ENCODE measurements around the gene DCAF8L2.

- TF ChIP-seq, protein P1, sequence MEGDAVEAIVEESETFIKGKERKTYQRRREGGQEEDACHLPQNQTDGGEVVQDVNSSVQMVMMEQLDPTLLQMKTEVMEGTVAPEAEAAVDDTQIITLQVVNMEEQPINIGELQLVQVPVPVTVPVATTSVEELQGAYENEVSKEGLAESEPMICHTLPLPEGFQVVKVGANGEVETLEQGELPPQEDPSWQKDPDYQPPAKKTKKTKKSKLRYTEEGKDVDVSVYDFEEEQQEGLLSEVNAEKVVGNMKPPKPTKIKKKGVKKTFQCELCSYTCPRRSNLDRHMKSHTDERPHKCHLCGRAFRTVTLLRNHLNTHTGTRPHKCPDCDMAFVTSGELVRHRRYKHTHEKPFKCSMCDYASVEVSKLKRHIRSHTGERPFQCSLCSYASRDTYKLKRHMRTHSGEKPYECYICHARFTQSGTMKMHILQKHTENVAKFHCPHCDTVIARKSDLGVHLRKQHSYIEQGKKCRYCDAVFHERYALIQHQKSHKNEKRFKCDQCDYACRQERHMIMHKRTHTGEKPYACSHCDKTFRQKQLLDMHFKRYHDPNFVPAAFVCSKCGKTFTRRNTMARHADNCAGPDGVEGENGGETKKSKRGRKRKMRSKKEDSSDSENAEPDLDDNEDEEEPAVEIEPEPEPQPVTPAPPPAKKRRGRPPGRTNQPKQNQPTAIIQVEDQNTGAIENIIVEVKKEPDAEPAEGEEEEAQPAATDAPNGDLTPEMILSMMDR (conservative IDR thresholded peaks at IDR 0.05; ENCODE audit: low read depth, low read length): no peak
- no peak for TF ChIP-seq EZH2 (IDR thresholded peaks at IDR 0.05; ENCODE audit: low read length, unreplicated experiment)
- TF ChIP-seq EZH2phosphoT487 (IDR thresholded peaks at IDR 0.05; ENCODE audit: borderline replicate concordance, low read length): no peak
Measured at GRCh38 chrX:27660878-27661277, 70.7 kb downstream of the DCAF8L2 start.
